Stimulated activated CD4-positive, alpha-beta T cell treated with anti-CD3 and anti-CD28 coated beads, Interleukin-4, amount 100 ng/mL, for 24 hours (primary cell): ENCODE data around the gene HYCC1.
"Not testable (repeated sequence)": the region's sequence is repeated elsewhere in the genome, so short reads cannot be mapped to it uniquely, and the experiment has no call there.

Source experiments
- DNase-seq: peaks from one replicate; pipeline ENCODE4 v3.0.0-alpha.2; 2020

Gene HYCC1

DNA sequence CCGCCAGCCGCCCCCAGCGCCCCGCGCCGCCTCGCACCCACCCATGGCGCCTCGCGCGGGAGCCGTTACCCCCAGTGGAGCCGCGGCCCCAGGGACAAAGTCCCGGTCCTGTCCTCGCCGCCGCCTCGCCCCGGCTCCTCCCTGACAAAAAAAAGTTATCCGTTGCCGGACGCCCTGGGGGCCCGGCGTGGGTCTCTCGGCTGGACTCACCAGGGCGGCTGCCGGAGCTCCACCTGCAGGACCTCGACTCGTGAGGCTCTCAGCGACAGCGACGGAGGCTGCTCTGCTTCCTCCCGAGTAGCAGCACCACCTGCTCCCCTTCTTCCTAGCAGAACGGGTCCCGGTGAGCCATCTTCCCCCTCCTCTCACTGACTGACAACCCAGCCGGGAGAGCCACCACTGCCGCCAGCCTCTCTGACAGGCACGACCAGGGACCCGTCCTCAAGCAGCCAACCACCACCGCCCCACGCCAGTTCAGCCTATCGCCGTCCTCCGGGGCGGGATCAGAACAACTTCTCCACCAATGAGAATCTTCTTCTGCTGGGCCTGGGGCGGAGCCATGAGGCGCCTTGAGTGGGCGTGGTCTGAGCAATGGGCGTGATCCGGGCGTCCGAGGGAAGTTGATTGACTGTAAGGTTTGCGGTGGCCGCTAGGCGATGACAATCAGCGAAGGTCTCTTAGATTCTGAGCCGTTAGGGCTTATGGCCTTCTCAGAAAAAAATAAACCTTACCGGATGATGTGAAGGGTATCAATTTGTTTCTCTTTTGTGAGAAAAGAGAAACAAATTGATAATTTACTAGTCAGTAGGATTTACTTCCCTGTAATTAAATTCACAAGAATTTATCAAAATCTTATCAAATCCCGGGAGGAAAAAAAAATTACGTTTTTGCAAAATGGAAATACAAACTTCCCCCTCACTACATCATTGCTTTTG, at the start of gene HYCC1:
Gene HYCC1 (minus strand): TSS at position 416 of the 935 bp plus-strand sequence. CDS start 23,019 bp downstream, outside the sequence.
- peak; percentile 99 for DNase-seq

DNA sequence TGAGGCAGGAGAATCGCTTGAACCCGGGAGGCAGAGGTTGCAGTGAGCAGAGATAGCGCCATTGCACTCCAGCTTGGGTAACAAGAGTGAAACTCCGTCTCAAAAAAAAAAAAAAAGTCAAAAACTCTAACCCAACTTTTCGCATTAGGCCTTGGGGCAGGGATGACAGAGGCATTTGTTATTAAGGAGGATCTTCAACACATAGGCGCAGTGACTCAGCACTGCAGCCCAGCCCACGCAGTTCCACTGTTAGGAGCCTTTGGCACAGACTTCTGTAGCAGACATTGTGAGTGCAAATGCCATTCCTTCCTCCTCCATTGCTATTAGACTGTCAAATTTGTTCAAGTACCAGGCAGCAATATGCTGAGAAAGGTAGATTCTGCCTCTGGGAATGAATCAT, 48.5 kb upstream of the HYCC1 start:
- DNase-seq: no peak

DNA sequence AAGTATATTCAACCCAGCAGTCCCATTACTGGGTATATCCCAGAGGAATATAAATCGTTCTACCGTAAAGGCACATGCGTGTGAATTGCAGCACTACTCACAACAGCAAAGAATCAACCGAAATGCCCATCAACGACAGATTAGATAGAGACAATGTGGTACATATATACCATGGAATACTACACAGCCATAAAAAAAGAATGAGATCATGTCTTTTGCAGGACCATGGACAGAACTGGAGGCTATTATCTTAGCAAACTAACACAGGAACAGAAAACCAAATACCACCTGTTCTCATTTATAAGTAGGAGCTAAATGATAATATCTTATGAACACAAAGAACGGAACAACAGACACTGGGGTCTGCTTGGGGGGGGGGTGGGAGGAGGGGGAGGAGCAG, 47.4 kb upstream of the HYCC1 start:
- no peak for DNase-seq

DNA sequence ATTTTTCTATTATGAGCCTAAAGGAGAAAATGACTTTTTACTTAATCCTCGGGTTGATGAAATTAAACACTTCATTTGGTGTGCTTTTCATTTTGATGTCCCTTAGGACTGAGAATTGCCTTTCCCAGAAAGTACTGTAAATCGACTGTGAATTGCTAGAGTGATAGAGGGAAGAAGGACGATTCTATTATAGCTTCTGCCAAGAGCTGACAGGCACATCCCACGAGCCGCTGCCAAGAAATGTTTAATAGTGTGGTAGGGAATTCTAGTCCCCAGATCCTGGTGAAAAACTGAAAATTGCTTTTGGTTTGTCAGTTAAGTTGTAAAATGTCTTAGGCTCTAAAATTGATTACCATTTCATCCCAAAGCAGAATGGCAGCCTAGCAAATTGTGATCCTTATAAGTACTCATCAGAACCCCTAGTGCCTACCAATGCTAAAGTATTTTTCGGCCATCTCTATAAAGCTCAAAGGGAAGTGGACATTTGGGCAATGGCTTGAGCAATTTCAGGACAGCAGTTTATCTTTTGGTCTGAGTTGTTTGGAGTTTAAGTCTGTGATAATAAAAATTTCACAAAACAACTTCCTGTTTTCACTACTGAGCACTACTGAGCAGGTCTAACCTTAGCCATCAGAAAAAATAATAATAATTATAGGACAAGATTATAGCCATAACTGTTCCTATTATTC, 44.6 kb upstream of the HYCC1 start:
- no peak for DNase-seq

DNA sequence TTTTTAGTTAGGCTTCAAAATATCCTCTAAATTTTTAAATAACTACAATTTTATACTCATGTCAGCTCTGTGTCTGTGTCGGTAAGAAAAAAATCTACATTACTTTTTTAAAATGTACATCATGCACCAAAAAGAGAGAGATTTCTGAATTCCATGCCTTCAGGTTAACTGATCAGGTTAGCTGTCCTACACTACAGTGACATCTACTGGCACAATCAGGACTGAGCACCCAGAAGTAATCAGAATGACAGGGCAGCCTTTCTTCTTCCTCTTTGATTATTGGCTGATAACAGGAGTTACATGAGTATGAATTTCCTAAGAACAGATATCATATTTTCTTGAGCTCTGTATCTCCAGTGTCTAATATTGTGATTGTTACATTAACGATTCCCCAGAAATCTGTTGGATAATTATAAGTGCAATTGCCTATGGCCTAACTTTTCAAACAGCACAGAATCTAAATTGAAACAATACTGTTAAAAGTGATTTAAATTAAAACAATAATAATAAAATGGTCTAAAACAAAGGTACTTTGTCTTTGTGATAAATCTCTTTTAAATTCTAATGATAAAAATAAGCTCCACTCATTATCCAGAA, 41.8 kb upstream of the HYCC1 start:
- peak; percentile 69 for DNase-seq

DNA sequence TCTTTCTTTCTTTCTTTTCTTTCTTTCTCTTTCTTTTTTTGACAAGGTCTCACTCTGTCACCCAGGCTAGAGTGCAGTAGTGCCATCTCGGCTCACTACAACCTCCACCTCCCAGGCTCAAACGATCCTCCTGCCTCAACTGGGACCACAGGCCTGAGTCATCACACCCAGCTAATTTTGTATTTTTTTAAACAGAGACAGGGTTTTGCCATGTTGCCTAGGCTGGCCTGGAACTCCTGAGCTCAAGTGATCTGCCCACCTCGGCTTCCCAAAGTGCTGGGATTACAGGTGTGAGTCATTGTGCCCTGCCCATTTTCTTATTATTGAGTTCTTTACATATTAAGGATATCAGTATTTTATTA, 37.2 kb upstream of the HYCC1 start:
- DNase-seq: peak; percentile 6

DNA sequence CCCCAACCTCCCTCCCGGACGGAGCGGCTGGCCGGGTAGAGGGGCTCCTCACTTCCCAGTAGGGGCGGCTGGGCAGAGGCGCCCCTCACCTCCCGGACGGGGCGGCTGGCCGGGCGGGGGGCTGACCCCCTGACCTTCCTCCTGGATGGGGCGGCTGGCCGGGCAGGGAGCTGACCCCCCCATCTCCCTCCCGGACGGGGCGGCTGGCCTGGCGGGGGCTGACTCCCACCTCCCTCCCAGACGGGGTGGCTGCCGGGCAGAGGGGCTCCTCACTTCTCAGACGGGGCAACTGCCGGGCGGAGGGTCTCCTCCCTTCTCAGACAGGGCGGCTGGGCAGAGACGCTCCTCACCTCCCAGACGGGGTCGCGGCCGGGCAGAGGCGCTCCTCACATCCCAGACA, 32.4 kb upstream of the HYCC1 start:
- DNase-seq: not testable (repeated sequence)

DNA sequence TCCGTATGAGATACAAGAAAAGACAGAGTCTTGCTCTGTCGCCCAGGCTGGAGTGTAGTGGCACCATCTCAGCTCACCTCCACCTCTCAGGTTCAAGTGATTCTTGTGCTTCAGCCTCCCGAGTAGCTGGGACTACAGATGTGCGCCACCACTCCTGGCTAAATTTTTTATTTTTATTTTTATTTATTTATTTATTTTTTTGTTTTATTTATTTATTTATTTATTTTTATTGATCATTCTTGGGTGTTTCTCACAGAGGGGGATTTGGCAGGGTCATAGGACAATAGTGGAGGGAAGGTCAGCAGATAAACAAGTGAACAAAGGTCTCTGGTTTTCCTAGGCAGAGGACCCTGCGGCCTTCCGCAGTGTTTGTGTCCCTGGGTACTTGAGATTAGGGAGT, 31.2 kb upstream of the HYCC1 start:
- not testable (repeated sequence) for DNase-seq

DNA sequence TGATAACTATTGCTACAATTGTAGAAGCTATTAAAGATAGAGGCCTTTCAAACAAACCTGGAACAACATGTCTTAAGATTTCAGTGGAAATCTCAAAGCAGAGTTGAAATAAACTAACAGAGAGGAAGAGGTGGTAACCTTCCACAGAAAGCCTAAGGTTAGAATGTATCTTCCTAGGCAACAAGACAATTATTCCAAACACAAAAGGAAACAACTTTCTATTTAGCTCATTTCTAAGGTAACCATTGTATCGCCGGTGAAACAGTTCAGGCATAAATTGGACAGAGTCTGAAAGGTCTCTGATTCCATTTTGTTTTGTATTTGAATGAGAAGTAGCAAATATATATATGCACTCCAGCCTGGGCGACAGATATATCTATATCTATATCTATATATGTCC, 30.7 kb upstream of the HYCC1 start:
- DNase-seq: no peak

DNA sequence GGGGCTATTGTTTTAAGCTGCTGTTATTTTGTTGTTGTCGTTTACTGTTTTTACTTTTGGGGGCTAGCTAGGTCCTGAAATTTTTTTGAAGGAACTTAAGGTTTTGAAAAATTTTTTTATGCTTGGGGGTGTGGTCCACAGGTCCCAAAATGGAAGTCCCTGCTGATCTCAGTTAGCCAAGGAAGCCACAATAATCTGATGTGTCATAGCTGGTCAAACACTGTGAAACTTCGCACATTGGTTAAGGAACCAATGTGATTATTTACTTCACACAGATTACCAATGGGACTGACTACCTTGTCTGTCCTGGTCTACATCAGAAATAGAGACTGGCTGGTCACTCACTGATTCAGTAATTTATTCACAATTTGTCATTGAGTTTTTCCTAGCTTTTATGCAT, 29.5 kb upstream of the HYCC1 start:
- DNase-seq: no peak

DNA sequence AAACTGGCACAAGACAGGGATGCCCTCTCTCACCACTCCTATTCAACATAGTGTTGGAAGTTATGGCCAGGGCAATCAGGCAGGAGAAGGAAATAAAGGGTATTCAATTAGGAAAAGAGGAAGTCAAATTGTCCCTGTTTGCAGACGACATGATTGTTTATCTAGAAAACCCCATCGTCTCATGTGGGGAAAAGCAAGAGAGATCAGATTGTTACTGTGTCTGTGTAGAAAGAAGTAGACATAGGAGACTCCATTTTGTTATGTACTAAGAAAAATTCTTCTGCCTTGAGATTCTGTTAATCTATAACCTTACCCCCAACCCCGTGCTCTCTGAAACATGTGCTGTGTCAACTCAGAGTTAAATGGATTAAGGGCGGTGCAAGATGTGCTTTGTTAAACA, 25.7 kb upstream of the HYCC1 start:
- DNase-seq: not testable (repeated sequence)

DNA sequence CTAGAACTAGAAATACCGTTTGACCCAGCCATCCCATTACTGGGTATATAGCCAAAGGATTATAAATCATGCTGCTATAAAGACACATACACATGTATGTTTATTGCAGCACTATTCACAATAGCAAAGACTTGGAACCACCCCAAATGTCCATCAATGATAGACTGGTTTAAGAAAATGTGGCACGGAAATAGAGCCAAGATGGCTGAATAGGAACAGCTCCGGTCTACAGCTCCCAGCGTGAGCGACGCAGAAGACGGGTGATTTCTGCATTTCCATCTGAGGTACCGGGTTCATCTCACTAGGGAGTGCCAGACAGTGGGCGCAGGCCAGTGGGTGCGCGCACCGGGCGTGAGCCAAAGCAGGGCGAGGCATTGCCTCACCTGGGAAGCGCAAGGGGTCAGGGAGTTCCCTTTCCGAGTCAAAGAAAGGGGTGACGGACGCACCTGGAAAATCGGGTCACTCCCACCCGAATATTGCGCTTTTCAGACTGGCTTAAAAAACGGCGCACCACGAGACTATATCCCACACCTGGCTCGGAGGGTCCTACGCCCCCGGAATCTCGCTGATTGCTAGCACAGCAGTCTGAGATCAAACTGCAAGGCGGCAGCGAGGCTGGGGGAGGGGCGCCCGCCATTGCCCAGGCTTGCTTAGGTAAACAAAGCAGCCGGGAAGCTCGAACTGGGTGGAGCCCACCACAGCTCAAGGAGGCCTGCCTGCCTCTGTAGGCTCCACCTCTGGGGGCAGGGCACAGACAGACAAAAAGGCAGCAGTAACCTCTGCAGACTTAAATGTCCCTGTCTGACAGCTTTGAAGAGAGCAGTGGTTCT, 21.8 kb upstream of the HYCC1 start:
- not testable (repeated sequence) for DNase-seq

DNA sequence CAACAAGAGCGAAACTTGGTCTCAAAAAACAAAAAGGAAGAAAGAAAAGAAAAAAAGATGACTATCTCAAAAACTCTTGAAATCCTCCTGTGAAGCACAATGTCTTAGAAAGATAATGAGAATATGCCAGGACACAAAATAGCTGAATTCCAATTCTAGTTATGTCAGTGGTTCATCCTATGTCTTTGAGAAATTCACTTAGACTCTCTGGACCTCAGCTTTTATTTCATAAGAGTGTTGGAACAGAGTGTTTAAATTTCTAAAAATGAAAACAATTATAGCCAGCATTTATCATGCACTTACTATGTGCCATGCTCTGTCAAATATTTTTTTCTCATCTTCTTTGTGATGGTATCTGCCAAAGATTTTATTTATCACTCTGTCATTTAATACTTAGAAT, 13.3 kb upstream of the HYCC1 start:
- no peak for DNase-seq

DNA sequence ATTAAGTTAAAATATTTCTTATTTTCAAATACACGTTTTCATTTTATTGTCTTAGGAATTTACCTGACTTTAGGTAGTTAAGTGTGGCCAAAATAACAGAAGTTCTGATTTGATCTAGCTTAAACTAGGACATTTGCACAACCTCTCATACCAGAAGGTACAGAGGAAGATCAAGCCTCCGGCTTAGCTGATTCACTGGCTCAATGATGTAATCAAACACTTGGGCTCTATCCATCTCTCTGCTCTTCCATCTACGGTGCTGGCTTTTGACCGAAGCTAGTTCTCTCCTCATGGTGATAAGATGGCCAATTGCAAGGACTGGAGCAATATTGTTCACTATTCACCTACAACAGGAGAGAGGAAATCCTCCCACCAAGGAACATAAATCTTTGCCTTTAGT, 12.2 kb upstream of the HYCC1 start:
- no peak for DNase-seq

DNA sequence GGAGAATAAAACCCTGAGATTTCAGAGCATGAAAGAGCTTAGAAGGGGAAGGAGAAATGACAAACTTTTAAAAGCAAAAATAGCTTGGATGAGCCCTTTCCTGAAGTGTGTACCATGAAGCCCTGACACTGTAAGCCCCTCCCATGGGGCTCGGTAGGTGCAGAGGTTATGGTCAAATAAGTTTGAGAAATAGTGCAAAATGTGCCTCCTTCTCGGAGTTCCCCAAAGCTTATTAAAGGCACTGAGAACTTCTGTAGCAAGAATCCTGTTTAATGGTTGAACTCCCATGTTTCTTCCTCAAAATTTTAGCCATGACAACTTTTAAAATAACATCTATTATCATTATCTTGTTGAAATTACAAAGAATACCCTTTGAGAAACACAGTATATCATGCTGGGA, 10.5 kb upstream of the HYCC1 start:
- DNase-seq: no peak

DNA sequence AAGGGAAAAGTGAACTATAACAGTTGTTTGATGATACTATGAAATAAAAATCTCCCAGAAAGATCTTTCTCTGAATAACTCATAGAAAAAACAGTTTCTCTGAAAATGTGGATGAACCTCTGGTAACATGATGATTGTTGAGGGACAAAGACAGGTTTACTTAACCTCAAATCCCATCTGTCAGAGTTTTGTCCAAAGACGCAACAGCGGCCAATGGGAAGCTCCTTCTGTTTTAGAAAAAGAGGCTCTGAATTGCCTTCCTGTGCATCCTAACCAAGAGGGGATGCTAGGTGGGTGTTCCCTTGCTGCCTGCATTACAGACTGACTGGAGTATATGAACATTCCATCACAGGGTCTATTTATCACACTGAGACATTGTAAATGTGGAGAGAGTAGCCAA, 8.9 kb upstream of the HYCC1 start:
- DNase-seq: no peak

DNA sequence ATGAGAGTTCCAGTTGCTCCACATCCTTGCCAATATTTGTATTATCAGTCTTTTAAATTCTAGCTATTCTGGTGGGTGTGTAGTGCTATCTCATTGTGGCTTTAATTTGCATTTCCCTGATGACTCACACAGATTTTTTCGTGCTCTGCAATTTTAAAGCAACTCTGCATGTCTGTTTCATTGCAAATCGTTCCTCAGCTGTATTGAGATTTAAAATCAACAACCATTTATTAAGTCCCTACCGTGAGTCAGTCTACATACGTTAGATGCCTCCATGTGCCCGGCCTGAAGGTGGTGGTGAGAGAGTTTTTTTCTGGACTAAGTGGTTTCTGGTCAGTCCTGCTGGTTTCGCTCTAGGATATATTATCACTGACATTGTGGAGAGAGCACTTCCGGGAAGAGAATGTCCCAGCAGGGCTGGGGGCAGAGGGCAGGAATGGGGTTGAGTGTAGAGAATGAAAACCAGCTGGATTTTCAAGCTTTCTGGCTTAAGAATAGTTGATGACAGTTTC, 8.4 kb upstream of the HYCC1 start:
- DNase-seq: no peak

DNA sequence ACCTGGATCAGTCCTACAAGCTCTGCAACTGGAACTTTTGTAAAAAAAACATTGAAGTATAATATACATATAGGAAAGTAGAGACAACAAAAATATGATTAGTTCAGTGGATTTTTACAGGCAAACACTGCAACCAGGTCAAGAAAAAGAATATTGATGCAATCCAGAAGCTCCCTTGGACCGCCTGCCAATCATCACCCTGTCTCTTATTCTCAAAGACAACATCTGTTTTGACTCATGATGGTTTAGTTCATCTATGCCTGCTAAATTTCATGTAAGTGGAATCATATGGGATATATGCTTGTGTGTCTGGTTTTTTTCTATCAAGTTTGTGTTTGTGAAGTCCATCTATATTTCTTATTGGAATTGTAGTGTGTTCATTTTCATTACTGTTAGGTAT, 7.7 kb upstream of the HYCC1 start:
- no peak for DNase-seq

DNA sequence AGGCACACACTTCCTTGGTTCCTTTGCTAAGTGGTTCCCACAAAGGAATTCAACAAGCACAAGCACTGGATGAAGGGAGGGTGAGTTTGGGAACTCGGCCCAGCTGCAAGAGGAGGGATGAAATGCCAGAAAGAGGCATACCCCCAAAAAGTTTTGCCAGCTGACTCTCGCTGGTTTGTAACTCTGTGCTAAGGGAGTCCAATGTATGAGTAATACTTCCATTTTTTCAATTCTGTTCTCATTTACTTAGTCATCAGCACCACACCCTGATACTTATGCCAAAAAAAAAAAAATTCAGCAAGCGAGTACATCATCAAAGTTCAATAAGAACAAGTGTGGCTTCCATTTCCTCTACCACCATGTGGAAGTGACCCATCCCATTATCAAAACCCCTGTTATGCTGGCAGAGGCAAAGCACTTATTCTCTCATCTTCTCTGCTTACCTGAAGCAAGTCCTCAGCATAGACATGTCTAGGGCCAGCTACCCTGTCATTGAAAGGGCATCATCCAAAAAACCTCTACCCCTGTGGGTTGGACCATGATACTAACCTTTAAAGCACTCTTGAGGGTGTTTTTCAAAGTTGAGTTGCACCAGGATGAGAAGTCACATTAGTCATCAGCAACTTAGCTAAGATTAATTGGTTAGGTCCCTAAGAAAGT, 6.9 kb upstream of the HYCC1 start:
- DNase-seq: peak; percentile 17

DNA sequence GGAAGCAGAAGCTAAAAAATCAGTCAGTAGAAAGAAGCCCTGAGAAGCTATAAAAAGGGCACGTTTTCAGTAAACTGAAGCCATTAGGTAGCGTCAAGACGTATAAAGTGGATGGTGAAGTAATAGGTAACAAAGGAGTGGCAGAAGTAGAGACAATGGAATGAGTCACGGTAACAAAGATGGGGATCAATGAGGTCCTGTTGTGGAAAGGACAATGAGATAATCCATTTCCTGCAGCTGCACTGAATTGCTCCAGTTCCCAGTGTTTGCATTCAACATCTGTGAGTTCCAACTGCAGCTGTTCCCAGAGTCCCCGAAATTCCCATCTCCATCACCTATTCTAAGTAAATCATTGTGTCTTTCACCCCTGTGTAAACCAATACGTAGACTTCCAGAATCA, 4.8 kb upstream of the HYCC1 start:
- no peak for DNase-seq

DNA sequence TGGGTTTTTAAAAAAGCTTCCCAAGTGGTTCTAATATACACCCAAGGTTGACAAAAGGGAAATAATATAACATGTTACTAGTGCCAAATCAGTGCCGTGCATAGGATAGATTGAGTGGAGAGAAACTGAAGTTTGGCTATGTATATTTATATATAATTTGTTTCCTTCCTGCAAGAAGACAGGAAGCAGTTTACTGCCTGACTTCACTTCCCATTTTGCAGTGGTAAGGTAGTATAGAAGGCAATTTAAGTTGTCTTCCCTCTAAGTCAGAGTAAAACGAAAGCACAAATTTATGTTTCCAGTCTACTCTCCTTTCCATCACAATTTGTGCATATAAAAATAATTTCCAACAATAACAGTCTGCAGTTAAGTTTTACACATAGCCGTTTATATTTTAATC, 3.4 kb upstream of the HYCC1 start:
- no peak for DNase-seq
